ENCODE data around the gene RANGAP1.
A peak's percentile ranks its signal among the peaks of the same experiment; 100 is the strongest.

The RANGAP1 gene

DNA sequence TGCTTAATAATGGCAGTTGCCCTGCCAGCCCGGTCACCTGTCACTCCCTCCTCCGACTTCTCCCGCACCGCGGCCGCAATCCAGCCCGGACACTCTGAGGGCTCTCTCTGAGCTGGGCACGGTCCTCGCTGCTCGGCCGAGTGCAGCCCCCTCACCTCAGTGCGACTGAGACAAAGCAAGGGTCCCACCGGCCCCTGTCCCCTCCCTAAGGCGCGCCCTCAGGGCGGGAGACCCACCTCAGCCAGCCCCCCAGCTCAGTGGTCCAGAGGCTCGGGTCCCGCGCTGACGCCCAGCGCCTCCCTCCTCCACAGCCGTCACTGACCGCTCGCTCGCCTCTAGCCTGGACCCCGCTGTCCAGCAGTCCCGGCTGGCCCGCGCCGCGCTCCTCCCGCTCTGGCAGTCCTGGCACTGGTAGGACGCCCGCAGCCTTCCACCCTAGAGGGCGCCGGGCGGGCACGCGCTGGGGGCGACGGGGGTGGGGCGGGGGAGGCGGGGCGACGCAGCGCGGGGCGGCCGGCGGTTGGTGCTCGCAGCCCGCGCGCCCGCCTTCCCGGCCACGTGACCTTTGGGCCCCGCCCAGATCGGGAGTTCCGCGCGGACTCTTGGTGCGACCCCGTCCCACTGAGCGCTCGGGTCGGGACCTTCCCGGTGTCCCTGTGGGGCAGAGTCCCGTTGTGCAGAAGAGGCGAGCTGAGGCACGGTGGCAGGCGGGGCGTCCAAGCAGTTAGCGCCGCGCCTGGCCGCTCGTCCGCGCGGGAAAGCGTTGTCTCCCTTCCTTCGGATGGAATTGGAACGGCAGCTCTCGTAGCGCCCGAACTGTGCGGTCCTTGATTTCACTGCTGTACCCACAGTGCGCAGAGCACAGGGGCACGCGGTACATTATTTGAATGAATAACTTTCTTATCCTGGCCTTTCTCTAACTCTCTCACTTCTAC lies 88.7 kb downstream of the RANGAP1 start:
- DNase-seq, result peak; percentile 84 to 95 (median 89)
